GM18502 (cell line): Measurements from ENCODE around the gene KRT74.

Source experiments
- ATAC-seq: cut with Tn5 transposase; IDR thresholded peaks from one replicate; pipeline ENCODE4 v1.9.1; 2021; ENCODE audit warnings: mild to moderate bottlenecking; ENCODE audit not compliant: unreplicated experiment, poor library complexity

Gene KRT74

DNA sequence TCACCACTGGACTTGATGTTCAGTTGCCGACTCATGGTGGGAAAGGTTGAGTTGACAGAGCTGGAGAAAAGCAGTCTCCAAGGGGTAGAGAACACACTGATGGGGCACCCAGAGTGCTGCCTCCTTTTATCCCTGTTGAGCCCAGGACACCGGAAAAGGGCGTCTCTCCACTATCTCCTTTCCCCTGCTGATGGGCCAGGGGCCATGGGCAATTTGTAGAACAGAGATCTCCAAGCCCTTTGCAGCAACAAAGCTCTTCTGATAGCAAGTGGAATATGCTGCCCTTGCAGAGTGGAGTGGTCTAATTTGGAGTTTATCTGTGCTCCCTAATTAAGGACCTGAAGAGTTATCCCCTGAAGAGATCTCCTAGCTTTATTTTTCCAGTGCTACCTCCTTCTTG, at the start of gene KRT74:
Gene KRT74 (minus strand): TSS at position 101 of the 400 bp plus-strand sequence. CDS start 66 bp downstream, at position 35.
- no peak for ATAC-seq

DNA sequence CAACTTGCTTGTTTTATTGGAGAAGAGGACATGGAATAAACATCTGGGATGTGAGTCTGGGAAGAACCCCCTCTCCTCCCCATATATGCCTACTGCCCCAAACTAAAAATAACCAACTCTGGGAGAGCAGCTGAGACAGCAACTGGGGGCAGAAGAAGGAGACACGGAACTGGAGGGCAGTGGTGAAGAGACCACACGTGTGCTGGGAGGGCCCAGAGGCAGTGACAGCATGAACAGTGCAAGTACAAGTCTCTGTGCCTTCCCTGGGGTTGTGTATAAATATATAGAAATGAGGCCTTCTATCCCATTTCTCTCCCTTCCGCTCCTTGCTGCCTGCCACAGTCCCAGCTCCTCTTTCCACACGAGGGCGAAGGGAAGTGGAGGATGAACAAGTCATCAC, 48.7 kb upstream of the KRT74 start:
- no peak for ATAC-seq

DNA sequence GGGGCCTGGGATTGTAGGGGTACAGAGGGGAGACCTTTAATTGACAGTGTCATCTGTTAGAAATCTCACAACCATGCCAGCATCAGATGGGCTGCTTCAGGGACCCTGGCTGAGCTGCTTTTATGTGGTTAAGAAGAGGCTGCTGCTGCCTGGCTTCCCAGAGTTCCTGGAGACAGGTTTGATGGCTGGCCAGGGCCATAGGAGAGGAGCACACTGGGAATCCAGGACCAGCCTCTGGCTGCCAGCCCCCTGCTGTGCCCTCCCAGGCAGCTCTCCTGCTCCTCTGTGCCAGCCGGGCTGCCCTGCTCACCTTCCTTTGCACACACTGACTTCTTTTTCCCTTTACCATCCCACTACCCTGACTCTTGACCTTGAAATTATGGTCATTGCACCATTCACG, 45.2 kb upstream of the KRT74 start:
- no peak for ATAC-seq

DNA sequence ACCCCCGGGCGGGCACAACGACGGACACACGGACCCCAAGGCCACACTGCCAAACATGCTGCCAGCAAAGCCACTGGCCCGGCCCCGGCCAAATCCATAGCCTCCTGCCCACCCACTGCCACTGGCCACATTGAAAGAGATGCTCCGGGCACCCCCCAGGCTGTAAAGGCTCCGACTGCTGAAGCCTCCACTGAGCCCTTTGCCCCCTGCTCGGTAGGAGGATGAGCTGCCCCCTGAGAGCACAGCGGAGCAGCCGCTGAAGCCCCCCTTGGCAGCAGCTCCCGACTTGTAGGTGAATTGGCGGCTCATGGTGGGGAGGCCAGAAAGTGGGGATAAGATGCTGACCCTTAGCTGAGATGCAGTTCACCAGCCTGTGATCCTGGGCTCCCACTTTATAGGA, 44.6 kb upstream of the KRT74 start, which contains the start of gene KRT73:
Gene KRT73 (minus strand): TSS at position 344 of the 400 bp plus-strand sequence. CDS start 35 bp downstream, at position 309.
- no peak for ATAC-seq

DNA sequence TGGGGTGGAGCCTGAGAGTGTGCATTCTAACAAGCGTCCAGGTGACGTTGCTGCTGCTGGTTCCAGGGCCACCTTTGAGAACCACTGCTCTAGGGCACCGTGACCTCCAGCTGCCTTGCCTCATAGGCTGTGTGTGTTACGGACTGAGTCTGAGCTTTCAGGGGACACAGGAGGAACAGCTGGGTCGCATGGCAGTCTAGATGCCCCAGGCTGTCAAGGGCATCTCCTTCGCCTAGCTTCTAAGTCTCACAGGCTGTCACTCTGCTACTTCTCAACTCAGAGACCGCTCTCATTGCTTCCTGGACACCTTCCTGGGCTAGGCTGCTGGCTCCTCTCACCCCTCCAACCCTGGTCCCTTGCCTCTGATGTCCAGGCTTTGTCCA, 43.8 kb upstream of the KRT74 start:
- ATAC-seq: no peak

DNA sequence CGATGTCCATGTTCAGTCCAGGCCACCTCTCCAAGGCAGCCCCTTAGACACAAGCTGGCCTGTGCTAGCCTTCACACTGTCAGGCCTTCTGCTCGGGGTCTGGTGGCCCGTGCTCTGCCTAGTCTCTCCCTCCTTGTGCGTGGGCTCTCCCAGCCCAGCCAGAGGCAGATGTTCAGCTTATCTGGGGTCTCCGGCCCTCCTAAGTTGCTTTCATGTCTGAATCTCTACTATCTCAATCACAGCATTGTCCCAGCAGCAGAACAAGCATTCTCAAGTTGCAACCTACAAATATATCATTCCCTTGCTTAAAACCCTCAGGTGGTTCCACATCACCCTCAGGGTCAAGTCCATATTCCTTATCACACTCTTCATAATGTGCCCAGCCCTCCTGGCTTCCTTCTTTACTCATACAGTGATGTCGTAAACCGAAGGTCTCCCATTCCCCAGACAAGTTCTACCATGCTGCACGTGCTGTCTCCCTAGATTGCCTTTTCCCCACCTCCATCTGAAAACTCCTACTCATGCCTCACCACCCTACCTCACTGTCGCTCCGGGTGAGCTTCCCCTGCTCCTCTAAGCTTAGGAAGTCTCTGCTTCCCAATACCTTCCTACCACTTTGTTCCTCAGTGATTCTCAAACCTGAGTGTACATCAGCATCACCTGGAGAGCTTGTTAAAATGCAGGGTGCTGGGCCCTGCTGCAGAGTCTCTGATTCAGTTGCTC, 43.2 kb upstream of the KRT74 start:
- ATAC-seq: no peak

DNA sequence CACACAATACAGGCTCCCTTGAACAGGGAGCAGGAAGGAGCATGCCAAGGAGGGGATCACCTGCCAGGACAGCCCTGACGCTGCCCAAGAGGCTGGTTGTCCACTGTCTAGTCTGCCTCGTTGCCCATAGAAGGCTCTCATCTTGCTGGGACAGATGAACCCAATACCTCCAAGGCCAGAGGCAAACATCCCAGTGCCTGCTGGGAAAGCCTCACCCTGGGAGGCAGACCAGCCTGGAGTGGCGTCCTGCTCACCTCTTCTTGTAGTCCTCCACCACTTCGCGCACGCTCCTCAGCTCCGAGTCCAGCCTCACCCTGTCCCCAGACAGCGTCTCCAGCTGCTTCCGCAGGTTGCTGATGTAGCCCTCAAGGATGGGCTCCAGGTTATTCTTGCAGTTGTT, 42.3 kb upstream of the KRT74 start:
- no peak for ATAC-seq

DNA sequence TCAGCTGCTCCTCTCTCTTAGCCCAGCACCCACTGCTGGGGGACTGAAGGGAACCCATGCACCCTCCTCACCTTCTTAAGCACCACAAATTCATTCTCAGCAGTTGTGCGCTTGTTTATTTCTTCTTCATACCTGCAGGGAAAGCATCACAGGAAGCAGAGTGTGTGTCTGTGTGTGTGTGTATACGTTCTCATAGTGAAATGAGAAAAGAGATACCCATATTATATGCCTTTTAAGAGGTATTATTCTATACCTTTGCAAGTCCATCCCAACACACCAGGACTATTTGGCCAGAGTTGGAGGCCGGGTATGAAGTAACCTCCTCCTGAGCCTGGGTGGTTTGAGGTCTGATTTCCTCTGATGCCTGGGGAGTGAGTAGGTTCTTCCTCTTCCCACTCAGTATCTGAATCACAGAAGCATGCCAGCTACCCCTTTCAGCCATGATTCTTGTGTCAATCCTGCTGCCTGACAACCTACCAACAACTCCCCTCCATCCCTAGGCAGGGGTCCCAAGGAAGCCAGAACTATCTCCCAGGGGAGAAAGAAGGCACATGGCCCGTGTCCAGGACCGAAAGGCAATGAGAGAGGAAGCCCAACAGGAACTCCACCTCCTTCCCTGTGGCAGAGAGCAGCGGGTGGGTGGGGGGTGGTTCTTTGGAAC, 41.7 kb upstream of the KRT74 start:
- no peak for ATAC-seq

DNA sequence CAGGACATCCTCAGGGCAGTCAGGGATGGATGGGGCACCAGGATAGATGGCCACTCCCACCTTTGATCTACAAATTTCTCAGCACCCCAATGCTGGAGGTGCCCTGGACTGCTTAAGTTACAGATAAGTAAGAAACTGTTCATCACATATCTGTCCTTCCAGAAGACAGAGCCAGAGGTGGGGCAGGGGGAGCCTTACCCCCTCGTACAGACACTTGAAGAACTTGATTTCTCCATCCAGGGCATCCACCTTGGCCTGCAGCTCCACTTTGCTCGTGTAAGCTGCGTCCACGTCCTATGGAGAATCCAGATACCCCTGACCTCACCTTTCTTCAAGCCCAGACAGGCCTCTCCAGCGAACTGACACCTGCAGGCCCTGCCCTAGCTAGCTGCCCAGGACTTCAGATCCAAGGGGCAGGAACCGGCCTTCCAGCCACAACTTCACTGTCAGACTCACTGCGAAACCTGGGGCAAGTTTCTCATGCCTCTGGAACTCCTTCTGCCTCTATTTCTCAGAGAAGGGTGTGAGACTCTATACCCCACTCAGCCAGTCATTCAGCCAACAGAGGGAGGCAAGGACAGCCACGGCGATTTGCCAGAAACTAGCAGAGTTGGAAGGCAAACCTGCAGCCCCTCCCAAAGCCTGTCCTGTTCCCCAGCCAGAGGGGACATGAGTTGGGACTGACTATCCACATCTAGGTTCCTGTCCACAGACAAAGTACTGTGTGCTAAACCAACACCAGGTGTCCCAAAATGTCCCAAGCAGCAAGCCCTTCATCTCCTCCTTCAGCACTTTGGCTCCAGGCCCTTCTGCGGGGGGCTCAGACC, 41.0 kb upstream of the KRT74 start:
- no peak for ATAC-seq

DNA sequence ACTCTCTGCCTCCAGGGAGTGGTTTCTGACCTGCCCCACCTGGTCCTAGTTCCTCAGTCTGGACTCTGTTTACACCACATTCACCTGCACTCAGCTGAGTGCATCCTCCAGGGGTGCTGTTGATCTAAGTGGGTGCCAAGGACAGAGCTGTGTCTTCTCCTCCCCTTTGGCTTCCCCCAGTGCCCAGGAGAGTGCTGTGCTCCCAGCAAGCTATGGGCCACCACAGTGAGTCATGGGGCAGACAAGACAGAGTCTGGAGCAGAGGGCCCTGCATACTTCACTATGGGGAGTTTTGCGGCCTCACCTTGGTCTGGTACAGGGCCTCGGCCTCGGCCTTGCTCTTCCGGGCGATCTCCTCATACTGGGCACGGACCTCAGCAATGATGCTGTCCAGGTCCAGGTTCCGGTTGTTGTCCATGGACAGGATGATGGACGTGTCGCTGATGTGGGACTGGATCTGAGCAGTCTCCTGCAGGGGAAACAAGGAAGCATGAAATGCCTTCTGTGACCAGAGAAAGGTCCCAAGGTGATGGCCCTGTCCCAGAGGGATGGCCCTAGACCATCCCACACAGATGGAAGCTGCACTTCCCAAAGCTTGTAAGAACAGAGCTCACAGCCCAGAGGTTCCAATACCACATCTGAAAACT, 39.9 kb upstream of the KRT74 start:
- ATAC-seq: no peak

DNA sequence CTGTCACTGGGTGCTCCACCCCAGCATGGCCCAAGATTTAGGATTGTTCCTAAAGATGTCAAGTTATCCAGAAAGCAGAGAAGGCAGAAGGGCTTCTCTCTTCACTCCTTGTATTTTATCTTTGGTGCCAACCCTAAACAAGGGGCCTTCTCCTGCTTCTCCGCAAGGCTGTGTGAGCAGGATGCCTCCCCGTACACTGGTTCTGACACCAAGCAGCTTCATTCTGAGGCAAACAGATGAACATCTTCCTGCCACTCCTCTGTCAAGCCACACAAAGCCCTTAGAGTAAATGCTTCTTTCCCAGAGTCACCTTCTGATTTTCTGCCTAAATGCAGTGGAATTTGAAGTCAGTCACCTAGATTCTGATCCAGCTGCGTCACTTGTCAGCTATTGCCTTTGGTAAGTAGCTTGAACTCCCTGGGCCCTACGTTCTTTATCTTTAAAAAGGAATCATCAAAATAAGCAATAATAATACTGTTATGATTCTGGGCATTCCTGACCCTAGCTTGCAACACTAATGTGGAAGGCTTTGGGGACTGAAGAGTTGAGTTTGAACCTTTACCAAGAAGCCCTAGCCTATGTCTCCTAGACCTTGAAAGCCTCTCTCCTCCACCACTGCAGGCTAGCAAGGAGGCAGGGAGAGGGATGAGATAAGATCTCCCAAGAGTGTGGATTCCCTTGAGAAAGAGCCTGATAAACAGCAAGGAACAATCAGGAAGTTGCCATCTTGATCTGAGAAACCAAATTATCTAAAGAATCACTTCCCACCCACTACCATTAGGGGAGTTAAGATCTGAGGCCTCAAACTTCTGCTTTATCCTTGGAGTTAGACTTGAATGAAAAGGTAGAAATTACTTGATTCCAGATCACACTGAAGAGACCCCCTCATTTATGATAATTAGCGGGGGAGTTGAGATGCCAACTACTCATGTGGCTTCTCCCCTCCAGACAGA, 39.1 kb upstream of the KRT74 start:
- no peak for ATAC-seq

DNA sequence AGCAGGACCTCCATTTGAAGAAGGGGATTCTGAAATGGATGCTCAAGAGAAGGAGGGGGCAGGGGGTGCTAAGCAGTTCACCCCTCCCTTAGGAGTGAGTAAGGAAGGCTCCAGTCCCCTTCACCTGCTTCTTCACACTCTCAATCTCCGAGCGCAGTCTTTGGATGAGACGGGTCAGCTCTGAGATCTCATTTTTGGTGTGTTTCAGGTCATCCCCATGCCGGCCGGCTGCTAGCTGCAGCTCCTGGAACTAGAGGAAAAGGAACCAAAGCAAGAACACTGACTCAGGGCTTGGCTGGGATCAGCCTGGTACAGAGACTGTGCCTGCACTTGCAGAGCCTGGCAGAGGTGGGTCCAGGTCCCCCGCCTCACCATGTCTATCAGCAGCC, 37.4 kb upstream of the KRT74 start:
- no peak for ATAC-seq

DNA sequence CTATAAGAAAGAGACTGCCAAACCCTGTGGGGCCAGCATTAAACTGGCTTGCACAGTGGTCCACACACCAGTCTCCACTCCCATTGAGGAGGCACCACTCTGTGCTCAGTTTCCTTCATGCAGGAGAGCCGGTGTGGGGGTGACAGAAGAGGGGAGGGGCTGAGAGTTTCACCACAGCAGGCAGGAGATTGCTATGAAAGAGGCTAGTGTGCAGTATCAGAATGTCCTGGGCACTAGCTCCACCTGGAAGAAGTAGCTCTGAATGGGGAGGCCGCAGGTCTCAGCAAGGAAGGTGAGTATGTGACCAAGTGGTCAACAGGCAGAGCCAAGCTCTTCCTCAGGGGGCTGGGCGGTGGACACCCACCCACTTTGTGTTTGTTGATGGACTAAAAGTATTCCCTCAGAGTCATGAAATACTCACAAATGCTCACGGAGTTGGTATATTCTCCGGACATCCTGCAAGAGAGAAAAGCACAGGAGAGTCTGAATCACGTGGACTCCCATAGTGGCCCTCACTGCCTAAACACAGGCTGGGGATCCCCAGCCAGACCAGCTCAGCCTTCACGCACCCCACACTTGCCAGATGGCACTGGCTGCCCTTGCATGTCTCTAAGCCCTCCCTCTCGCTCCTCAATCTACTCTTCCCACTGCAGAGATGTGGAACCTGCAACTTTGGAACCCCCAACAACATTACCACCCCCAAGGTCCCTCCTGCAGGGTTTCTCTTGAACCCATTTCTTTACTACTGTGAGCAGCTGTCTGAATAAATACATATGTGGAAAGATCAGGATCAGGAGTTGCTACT, 35.4 kb upstream of the KRT74 start:
- no peak for ATAC-seq

DNA sequence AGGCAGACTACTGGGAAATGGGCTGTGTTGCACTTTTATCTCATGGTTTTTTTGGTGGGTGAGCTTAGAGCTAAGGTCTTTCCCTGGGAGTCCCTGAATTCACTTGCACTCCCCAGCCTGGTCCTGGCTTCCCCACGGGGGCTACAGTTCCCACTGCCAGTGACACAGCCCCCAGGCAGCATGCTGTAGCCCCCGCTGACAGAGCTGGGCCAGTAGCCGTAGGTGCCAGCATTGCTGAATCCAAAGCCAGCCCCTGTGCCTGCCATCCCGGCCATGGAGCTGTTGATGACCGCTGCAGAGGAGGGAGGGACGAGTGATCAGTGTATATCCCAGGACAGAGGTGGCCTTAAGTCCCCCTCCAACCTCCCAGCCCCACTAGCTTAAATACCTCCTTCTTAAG, 34.5 kb upstream of the KRT74 start:
- no peak for ATAC-seq

DNA sequence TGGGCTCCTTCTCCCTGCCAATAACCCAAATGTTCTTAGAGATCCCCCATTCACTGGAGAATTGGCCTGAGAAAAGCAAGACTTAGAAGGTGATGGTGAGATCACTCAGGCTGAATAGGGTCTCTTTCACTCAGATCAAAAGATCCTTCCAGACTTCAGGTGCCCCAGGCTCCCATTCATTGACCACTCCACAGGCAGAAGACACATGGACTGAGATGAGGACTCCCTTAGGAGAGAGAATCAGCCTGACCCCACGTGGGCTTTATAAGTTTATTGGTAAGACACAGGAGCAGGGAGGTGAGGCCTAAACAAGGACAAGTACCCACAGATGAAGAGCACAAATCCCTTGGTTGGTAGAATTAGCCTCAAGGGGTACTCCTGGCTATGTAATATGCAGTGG, 33.7 kb upstream of the KRT74 start:
- ATAC-seq: no peak

DNA sequence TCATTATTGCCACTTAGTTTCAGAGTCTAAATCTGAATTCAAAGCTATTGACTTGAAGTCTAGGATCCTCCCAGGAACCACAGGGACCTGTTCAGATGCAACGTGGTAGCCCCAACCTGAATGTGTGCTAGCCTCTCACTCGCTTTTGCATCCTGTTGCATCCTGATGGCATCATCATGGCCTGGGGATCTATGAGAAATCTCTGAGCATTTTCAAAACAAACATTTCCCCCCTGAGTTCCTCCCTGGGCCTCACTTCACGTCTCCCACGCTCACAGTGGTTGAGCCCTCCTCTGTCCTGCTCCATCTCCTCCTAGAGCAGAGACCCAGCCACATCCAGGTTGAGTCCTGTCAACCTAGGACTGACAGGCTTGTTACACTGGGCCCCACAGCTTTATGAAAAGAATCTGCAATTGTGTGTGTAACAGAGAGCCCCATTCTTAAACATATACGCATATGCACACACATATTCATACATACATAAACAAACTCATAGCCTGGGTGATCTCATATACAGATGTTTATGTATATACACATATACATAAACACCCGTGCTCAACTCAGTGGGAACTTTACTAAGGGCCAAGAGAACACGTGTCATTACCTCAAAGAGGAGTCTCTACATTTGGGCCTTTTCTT, 33.1 kb upstream of the KRT74 start:
- ATAC-seq: no peak

DNA sequence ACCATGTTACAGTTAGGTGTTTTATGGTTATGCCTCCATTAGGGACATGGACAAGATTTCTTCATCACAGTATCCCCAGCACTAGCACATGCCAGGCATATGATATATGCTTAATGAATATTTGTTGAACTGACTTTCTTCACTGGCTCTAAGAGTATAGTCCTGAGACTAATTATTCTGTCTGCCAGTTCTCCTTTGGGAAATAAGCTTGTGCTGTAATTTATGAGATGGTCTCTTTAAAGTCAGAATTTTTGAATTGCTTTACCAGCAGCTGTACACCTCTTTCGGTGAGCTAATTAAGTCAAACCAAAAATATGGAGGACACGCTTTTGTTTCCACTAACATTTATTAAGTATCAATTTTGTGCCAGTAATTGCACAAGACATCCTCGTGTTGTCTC, 32.5 kb upstream of the KRT74 start:
- no peak for ATAC-seq

DNA sequence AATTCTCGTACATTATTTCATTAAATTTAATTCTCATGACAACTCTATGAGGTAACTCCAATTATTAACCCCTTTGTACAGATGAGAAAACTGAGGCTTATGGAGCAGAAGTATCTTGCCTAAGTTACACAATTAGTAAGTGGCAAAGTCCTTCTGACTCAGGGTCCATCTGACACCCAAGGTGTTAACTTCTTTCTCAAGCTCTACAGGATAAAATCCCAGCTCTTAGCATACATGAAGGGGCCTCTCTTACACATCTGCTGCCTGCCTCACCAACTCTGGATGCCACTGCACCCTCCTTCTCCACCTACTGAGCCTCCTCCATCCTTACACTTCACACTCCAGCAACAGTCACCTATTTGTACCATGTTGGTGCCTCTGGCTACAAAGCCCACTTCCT, 31.9 kb upstream of the KRT74 start:
- ATAC-seq: no peak
